H1 (cell line): ENCODE data around the gene MAN1C1. TPM values are rescaled to one million over a fixed set of nuclear protein-coding genes. Genes with fewer than 3 reads are reported as not detected.

Source experiments
- CTCF ChIA-PET: fragments of 300-600 bp; sonication (Branson Sonifier 250); formaldehyde crosslinking; loops from one replicate; lab custom pipeline; 2021; ENCODE audit not compliant: partially characterized antibody; lab: Charles Lee
- POLR2A ChIA-PET: fragments of 300-600 bp; sonication (Branson Sonifier 250); formaldehyde crosslinking; loops from one replicate; lab custom pipeline; 2021; ENCODE audit warnings: inconsistent platforms; ENCODE audit not compliant: partially characterized antibody; lab: Charles Lee
- DNase-seq, 2 experiments: peaks; one replicate each; pipeline versions ENCODE4 v3.0.0 to v3.0.0-alpha.2; 2010 to 2022; ENCODE audit warnings: low spot score in 2 of 2, low read depth in 1 of 2, mixed read lengths in 1 of 2
- FAIRE-seq: peaks from 2 replicates; lab custom pipeline; 2011; peaks lifted over from hg19 to GRCh38; lab: Jason Lieb, UNC
- H2AFZ ChIP-seq: 2 replicates; pipeline ENCODE4 v1.8.1; 2012; ENCODE audit warnings: low read length, inconsistent platforms
- H2AK5ac ChIP-seq: 2 replicates; pipeline ENCODE4 v1.6.1; 2013; ENCODE audit warnings: low read depth, low read length
- H2BK120ac ChIP-seq: replicated peaks from 2 replicates; pipeline ENCODE3; 2013; ENCODE audit warnings: low read depth, low read length, inconsistent platforms
- H2BK12ac ChIP-seq: 2 replicates; pipeline ENCODE4 v1.6.1; 2013; ENCODE audit warnings: low read depth, low read length
- H2BK15ac ChIP-seq: 2 replicates; pipeline ENCODE4 v1.6.1; 2013; ENCODE audit warnings: low read length
- H2BK20ac ChIP-seq: 2 replicates; pipeline ENCODE4 v1.6.1; 2013; ENCODE audit warnings: low read length
- H2BK5ac ChIP-seq: 2 replicates; pipeline ENCODE4 v1.6.1; 2013; ENCODE audit warnings: low read depth, low read length
- H3K14ac ChIP-seq: 2 replicates; pipeline ENCODE4 v1.6.1; 2013; ENCODE audit warnings: inconsistent platforms; ENCODE audit not compliant: insufficient read length
- H3K18ac ChIP-seq: 2 replicates; pipeline ENCODE4 v1.6.1; 2013; ENCODE audit warnings: low read length; ENCODE audit errors: extremely low read depth
- H3K23ac ChIP-seq: 2 replicates; pipeline ENCODE4 v1.6.1; 2013; ENCODE audit warnings: inconsistent platforms; ENCODE audit not compliant: insufficient read length
- H3K23me2 ChIP-seq: 2 replicates; pipeline ENCODE4 v1.6.1; 2013; ENCODE audit warnings: low read depth, low read length
- H3K27ac ChIP-seq: 2 replicates; pipeline ENCODE4 v1.6.1; 2011; ENCODE audit warnings: low read depth, low read length, inconsistent platforms
- H3K27me3 ChIP-seq, 4 experiments: replicated peaks in 1 of 4; 1 replicate in 1 of 4; 2 replicates in 3 of 4; pipeline versions ENCODE4 v1.6.1 to v1.8.1; 2011 to 2013; ENCODE audit warnings: low read length in 3 of 4, mild to moderate bottlenecking in 3 of 4, inconsistent platforms in 2 of 4, mixed read lengths in 2 of 4, moderate library complexity in 1 of 4; ENCODE audit not compliant: control insufficient read depth in 3 of 4, insufficient read depth in 3 of 4; ENCODE audit errors: extremely low read depth in 1 of 4
- H3K36me3 ChIP-seq, 4 experiments: 2 replicates each; pipeline versions ENCODE4 v1.6.1 to v1.8.1; 2011 to 2013; ENCODE audit warnings: mild to moderate bottlenecking in 4 of 4, low read length in 3 of 4, moderate library complexity in 2 of 4, control low read depth in 1 of 4, inconsistent platforms in 1 of 4; ENCODE audit not compliant: insufficient read depth in 4 of 4, control insufficient read depth in 2 of 4
- H3K4ac ChIP-seq: replicated peaks from 2 replicates; pipeline ENCODE3; 2013; ENCODE audit warnings: low read length, low read depth, mixed read lengths, inconsistent platforms; ENCODE audit not compliant: insufficient read length
- H3K4me1 ChIP-seq, 4 experiments: replicated peaks in 1 of 4; 1 replicate in 1 of 4; 2 replicates in 3 of 4; pipeline versions ENCODE4 v1.6.1 to v1.8.1; 2011 to 2013; ENCODE audit warnings: low read length in 3 of 4, inconsistent platforms in 2 of 4, mixed read lengths in 1 of 4; ENCODE audit not compliant: insufficient read depth in 4 of 4, control insufficient read depth in 3 of 4
- H3K4me2 ChIP-seq, 2 experiments: 2 replicates each; pipeline versions ENCODE4 v1.6.1 to v1.8.1; 2011 to 2013; ENCODE audit warnings: low read depth in 2 of 2, low read length in 2 of 2, control low read depth in 1 of 2, inconsistent platforms in 1 of 2, mild to moderate bottlenecking in 1 of 2; ENCODE audit not compliant: insufficient read depth in 1 of 2
- H3K4me3 ChIP-seq, 4 experiments: fragments of 200-600, 300-600 bp in 1 of 4; sonication (generic), shearing (Covaris generic), sonication (Bioruptor Twin) in 1 of 4; 2 replicates each; pipeline versions ENCODE4 v1.5.1 to v1.8.1; 2011 to 2016; ENCODE audit warnings: low read length in 4 of 4, low read depth in 3 of 4, control low read depth in 2 of 4, inconsistent platforms in 2 of 4, mild to moderate bottlenecking in 2 of 4, mixed read lengths in 1 of 4, moderate library complexity in 1 of 4; ENCODE audit not compliant: insufficient read depth in 2 of 4; ENCODE audit errors: extremely low read depth in 1 of 4
- H3K56ac ChIP-seq: replicated peaks from 2 replicates; pipeline ENCODE3; 2013; ENCODE audit warnings: low read depth, mild to moderate bottlenecking, mixed read lengths, low read length, inconsistent platforms; ENCODE audit not compliant: insufficient read length
- H3K79me1 ChIP-seq: 2 replicates; pipeline ENCODE4 v1.6.1; 2013; ENCODE audit warnings: low read depth, low read length, control low read depth
- H3K79me2 ChIP-seq, 2 experiments: 2 replicates each; pipeline versions ENCODE4 v1.6.1 to v1.8.1; 2012 to 2013; ENCODE audit warnings: low read length in 2 of 2, mild to moderate bottlenecking in 2 of 2, inconsistent platforms in 1 of 2; ENCODE audit not compliant: insufficient read depth in 2 of 2, control insufficient read depth in 1 of 2
- H3K9ac ChIP-seq, 4 experiments: replicated peaks in 1 of 4; 1 replicate in 1 of 4; 2 replicates in 3 of 4; pipeline versions ENCODE4 v1.6.1 to v1.8.1; 2011 to 2013; ENCODE audit warnings: low read depth in 3 of 4, low read length in 3 of 4, control low read depth in 2 of 4, mild to moderate bottlenecking in 2 of 4, moderate library complexity in 2 of 4, inconsistent platforms in 1 of 4; ENCODE audit errors: extremely low read depth in 1 of 4
- H3K9me3 ChIP-seq, 2 experiments: 2 replicates each; pipeline versions ENCODE4 v1.6.1 to v1.8.1; 2012 to 2013; ENCODE audit warnings: mild to moderate bottlenecking in 2 of 2, moderate library complexity in 2 of 2, control low read depth in 1 of 2, inconsistent platforms in 1 of 2, low read depth in 1 of 2, low read length in 1 of 2, mixed read lengths in 1 of 2; ENCODE audit not compliant: insufficient read depth in 2 of 2
- H4K20me1 ChIP-seq, 2 experiments: replicated peaks in 1 of 2; 2 replicates each; pipeline versions ENCODE3 to v1.8.1; 2011 to 2013; ENCODE audit warnings: inconsistent platforms in 2 of 2, low read length in 2 of 2, mild to moderate bottlenecking in 1 of 2; ENCODE audit not compliant: insufficient read depth in 2 of 2, control insufficient read depth in 1 of 2
- H4K5ac ChIP-seq: 2 replicates; pipeline ENCODE4 v1.6.1; 2013; ENCODE audit warnings: low read length, low read depth, mixed read lengths, inconsistent platforms; ENCODE audit not compliant: insufficient read length
- H4K8ac ChIP-seq: 2 replicates; pipeline ENCODE4 v1.8.0; 2013; ENCODE audit warnings: mild to moderate bottlenecking, moderate library complexity, low read length, inconsistent platforms; ENCODE audit not compliant: insufficient read depth; ENCODE audit errors: extremely low read depth
- H4K91ac ChIP-seq: replicated peaks from 2 replicates; pipeline ENCODE3; 2013; ENCODE audit warnings: low read length, mixed read lengths, inconsistent platforms; ENCODE audit not compliant: insufficient read length
- CBX8 ChIP-seq: fragments of 300-800, 300-1000 bp; sonication (generic); IDR thresholded peaks from 2 replicates; pipeline ENCODE4 v1.7.1; 2016; ENCODE audit warnings: low read depth, low read length, borderline replicate concordance
- GABPA ChIP-seq: IDR thresholded peaks from 2 replicates; pipeline ENCODE4 v1.6.1; 2011; ENCODE audit warnings: mild to moderate bottlenecking, low read length, moderate library complexity, borderline replicate concordance; ENCODE audit not compliant: insufficient read depth
- JUND ChIP-seq: IDR thresholded peaks from 2 replicates; pipeline ENCODE4 v1.6.1; 2011; ENCODE audit warnings: mild to moderate bottlenecking, improper control_type of control experiment, low read length
- RXRA ChIP-seq: IDR thresholded peaks from 2 replicates; pipeline ENCODE4 v1.6.1; 2011; ENCODE audit warnings: low read depth, mild to moderate bottlenecking, low read length, moderate library complexity; ENCODE audit not compliant: insufficient read depth
- SIRT6 ChIP-seq: IDR thresholded peaks from one replicate; pipeline ENCODE4 v1.7.1; 2012; ENCODE audit warnings: low read length, inconsistent platforms
- SIX5 ChIP-seq: IDR thresholded peaks from 2 replicates; pipeline ENCODE4 v1.6.1; 2011; ENCODE audit warnings: mild to moderate bottlenecking, low read depth, low read length
- SRF ChIP-seq: IDR thresholded peaks from 2 replicates; pipeline ENCODE4 v1.6.1; 2011; ENCODE audit warnings: mild to moderate bottlenecking, low read depth, low read length, moderate library complexity
- SUZ12 ChIP-seq: fragments of 200-600 bp; sonication (generic); IDR thresholded peaks from 2 replicates; pipeline ENCODE4 v1.6.1; 2012; ENCODE audit warnings: mild to moderate bottlenecking, inconsistent platforms, low read length, moderate library complexity, mixed read lengths
- TAF7 ChIP-seq: optimal IDR thresholded peaks from 2 replicates; pipeline ENCODE3; 2011; ENCODE audit warnings: low read depth, mild to moderate bottlenecking, inconsistent platforms, low read length, moderate library complexity, borderline replicate concordance
- WGBS, 2 experiments: shearing (Covaris generic) in 1 of 2; methylation state at CpG; one replicate each; pipeline versions ENCODE4 v1.1.6 to v1.1.7; 2013 to 2015; ENCODE audit warnings: low lambda C conversion rate in 2 of 2, mixed read lengths in 2 of 2, inconsistent platforms in 1 of 2, low coverage in 1 of 2, missing lambda C conversion rate in 1 of 2; ENCODE audit not compliant: insufficient replicate concordance in 2 of 2, insufficient coverage in 1 of 2, insufficient read length in 1 of 2; ENCODE audit errors: extremely low coverage in 1 of 2, missing lambda C conversion rate in 1 of 2; 5-methylcytosine and 5-hydroxymethylcytosine counted together
- polyA plus RNA-seq, 7 experiments: library from polyadenylated mRNA; depleted of rRNA in 3 of 7; stranded (reverse) in 5 of 7; unstranded in 2 of 7; fragments of >200 nt in 5 of 7; fragments of 200-250 nt in 2 of 7; gene quantifications; 1 replicate in 5 of 7; 2 replicates in 1 of 7; 4 replicates in 1 of 7; pipeline versions ENCODE4 v1.2.1 to v1.2.3, GENCODE V29; 2011 to 2013; ENCODE audit warnings: missing spikeins in 2 of 7, mixed read lengths in 2 of 7
- total RNA-seq: library from RNA; stranded (reverse); fragmentation: NEBNext Ultra II Directional; extraction: Animal tissue kit (Norgen Biotek cat#: 25700); gene quantifications from 2 replicates; pipeline ENCODE4 v1.2.1, GENCODE V29; 2021

MAN1C1 gene
- total and polyA plus RNA-seq, 2 of the 8 experiments (the other 6 are each of a cell fraction or from before 2014, with no cell fraction given): 7.8 to 15.2 TPM

GRCh38 chr1:25816112-25816718, 199.6 kb downstream of the MAN1C1 start:
- Histone ChIP-seq H4K8ac (no peak overlapping the region), H3K56ac (no peak overlapping the region), H2BK5ac (no peak overlapping the region), H2AFZ (no peak overlapping the region), H4K20me1 (peaks cover 4 to 8% of the 10 kb centered on the region in 2 experiments), H3K79me1 (peaks cover 3% of the 10 kb centered on the region; the same call in 1 of the 2 replicates), H4K5ac (no peak overlapping the region), H3K9ac (no peak overlapping the region), H2BK12ac (no peak overlapping the region), H2AK5ac (no peak overlapping the region), H3K23ac (no peak overlapping the region), H4K91ac (no peak overlapping the region), H2BK15ac (no peak overlapping the region), H3K36me3 (peaks cover 0 to 7% (median 2%) of the 10 kb centered on the region in 4 experiments; a peak in 3 of 8 replicates), H2BK20ac (no peak overlapping the region), H3K27me3 (peaks cover 0 to under 1% (median under 1%) of the 10 kb centered on the region in 4 experiments; a peak in 2 of 7 replicates), H2BK120ac (no peak overlapping the region), H3K4me3 (no peak overlapping the region), H3K18ac (no peak overlapping the region), H3K4ac (no peak overlapping the region), H3K4me1 (peaks cover 11 to 19% (median 13%) of the 10 kb centered on the region in 4 experiments), H3K9me3 (no peaks in the 10 kb centered on the region), H3K79me2 (peaks cover 0 to under 1% of the 10 kb centered on the region in 2 experiments; a peak in 1 of 4 replicates), H3K14ac (no peak overlapping the region), H3K27ac (no peak overlapping the region), H3K23me2 (peaks cover 12% of the 10 kb centered on the region), H3K4me2 (no peak overlapping the region)
- FAIRE-seq: no peak
- CTCF ChIA-PET: interaction anchor here (3.8 kb wide), 1 partner anchor 8 kb away, joined by 20 read pairs; no protein-coding TSS in a partner anchor
- DNase-seq: no peak
- POLR2A ChIA-PET: interaction anchor here (0.6 to 1.2 kb wide), 2 partner anchors 15 to 59 kb away, joined by 4 read pairs; partner anchors contain the start of gene PAQR7
- 91% methylated on average over 15 of the region's 15 CpGs; no CpG with 5 or more reads in 1 of the 2 experiments for WGBS, 2 experiments
- no peak for TF ChIP-seq SUZ12
- TF ChIP-seq SIRT6: no peak
- no peak for TF ChIP-seq JUND
- TF ChIP-seq GABPA: no peak
- TF ChIP-seq TAF7: no peak
- no peak for TF ChIP-seq CBX8
- no peak for TF ChIP-seq SRF
- no peak for TF ChIP-seq SIX5
- TF ChIP-seq RXRA: no peak
